GM12872 (cell line): ENCODE measurements around the gene DSCAML1.

ENCODE experiments used
- TF ChIP-seq, protein P1 (sequence below): IDR thresholded peaks from 3 replicates; pipeline ENCODE4 v1.5.1; 2011; ENCODE audit warnings: low read depth, mild to moderate bottlenecking, low read length, moderate library complexity; ENCODE audit not compliant: insufficient read depth

Gene DSCAML1

DNA sequence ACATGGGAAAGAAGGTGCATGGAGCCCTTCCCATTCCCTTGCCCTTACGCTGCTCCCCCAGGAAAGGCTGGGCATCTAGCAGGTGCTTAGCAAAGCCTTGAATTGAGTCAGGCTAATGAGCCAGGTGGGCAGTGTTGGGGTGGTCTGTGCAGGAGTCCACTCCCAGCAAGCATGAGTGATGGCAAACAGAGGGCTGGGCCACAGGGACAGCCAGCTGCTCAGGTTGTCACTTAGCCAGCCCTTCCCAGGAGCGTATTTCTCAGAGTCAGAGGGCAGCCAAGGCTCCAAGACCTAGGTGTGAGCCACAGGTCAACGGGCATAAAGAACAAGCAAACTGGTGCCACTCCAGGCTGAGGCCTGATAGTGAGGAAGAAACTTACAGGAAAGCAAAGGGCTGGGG lies 149.8 kb downstream of the DSCAML1 start:
- TF ChIP-seq, protein P1, sequence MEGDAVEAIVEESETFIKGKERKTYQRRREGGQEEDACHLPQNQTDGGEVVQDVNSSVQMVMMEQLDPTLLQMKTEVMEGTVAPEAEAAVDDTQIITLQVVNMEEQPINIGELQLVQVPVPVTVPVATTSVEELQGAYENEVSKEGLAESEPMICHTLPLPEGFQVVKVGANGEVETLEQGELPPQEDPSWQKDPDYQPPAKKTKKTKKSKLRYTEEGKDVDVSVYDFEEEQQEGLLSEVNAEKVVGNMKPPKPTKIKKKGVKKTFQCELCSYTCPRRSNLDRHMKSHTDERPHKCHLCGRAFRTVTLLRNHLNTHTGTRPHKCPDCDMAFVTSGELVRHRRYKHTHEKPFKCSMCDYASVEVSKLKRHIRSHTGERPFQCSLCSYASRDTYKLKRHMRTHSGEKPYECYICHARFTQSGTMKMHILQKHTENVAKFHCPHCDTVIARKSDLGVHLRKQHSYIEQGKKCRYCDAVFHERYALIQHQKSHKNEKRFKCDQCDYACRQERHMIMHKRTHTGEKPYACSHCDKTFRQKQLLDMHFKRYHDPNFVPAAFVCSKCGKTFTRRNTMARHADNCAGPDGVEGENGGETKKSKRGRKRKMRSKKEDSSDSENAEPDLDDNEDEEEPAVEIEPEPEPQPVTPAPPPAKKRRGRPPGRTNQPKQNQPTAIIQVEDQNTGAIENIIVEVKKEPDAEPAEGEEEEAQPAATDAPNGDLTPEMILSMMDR: no peak

DNA sequence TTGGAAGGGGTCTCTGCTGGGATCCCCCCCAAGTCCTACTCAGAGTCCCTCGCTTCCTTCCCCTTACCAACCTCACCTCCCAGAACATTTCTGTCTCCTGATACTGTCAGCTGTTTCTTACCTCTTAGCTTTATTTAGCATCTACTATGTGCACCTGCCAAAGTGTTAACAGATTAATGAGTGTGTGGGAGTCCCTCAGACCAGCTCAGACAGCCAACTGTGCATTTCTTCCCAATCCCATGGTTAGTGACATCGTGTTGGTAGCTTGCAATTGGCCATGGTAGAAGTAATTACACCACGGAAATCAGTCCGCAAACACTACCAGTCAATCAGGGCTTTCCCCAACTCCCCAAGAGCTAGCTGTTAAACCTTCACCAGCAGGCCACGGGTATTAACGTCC lies 150.6 kb downstream of the DSCAML1 start:
- TF ChIP-seq, protein P1: no peak

DNA sequence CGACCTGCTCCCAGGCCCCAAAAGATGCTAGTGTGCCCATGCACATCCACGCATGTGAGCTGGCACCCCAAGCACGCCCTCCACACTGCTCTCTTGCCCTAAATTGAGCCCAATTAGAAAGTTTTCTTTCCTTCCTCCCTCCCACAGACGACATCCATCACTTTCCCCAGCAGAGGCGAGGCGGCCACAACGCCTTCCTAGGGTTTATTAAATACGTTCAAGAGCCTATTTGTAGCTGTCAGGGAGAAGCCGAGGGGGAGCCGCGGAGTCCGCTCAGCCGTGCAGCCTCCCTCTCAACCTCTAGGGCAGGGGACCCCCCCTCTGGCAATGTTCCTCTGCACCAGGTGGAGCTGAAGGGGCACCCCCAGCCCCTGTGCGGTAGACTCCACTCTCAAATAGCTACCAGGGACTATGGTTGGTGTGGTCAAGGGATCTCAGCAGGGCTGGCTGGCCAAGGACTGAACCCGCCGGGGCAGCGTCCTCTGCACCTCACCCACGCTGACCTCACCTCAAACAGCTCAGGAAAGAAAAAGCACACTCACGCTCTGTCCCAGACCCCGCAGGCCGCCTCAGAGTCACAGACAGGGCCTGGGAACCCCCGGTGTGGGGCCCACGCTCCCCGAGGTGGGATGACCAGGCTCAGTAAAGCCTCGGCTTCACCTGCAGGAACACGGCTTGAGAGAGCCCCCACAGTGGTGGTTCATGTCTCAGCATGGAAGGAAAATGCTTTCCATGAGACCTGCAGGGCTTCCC lies 152.4 kb downstream of the DSCAML1 start:
- TF ChIP-seq, protein P1: no peak

DNA sequence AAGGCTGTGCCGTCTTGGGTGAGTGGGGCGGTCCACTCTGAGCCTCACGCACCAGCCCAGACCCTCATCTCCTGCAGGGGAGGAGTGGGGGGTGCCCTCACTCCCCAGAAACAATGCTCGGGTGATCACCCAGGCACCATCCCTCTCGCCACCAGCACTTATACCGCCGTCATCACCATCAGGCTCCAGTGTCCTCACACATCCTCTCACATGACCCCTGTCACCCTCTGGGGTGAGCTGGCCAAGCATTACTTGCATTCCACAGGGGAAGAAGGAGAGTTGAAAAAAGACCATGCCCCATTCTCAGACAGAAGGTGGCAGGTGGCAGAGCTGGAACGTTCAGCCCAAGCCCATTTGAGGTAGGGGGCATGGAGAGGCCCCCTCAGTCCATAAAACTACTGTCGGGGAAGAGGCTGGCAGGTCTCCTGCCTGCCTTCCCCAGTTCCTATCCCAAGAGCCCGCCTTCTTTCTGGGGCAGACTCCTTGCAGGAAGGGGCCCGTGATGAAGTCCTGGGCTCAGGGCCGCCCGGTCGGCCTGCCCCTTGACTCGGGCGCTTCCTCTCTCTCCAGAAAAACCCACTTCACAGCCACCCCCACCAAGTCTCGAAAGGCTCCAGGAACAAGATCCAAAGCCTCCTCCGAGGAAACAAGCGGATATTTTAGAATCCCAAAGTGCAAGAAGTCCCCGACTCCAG lies 153.3 kb downstream of the DSCAML1 start:
- TF ChIP-seq, protein P1: no peak

DNA sequence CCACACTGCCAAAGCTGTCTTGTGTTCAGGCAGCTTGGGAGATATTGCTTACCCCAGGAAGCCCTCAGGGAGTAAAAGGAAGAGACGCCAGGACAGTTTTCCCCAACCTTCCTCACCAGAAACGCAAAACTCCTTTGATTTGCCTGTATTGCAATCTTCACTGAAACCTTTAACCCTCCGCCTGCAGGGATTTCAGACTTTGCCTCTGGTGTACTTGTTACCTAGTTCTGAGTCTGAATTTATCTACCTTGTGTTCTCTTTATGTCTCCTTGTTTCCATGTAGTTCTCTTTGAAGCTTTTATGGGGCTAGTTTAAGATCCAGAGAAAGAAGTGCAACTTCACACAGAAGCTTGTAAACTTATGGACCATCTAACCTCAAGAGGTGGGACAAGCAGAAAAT lies 154.2 kb downstream of the DSCAML1 start:
- TF ChIP-seq, protein P1: no peak

DNA sequence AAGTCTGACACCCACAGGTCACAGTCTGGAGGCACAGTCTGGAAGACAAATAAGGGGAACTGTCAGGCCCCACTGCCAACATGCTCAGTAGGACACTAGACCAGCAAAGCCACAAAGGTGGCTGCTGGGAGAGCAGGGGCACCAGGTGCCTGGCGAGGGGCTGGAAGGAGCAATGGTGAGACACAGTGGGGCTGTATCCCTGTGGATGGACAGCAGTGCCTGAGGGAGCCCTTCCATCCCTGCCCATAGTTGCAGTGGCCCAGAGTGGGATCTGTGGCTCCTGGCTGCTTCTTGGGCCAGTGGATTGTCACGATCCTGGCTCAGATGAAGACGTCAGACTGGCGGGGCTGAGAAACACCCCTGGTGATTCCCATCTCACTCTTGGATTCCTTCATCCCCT lies 154.6 kb downstream of the DSCAML1 start:
- TF ChIP-seq, protein P1: no peak

DNA sequence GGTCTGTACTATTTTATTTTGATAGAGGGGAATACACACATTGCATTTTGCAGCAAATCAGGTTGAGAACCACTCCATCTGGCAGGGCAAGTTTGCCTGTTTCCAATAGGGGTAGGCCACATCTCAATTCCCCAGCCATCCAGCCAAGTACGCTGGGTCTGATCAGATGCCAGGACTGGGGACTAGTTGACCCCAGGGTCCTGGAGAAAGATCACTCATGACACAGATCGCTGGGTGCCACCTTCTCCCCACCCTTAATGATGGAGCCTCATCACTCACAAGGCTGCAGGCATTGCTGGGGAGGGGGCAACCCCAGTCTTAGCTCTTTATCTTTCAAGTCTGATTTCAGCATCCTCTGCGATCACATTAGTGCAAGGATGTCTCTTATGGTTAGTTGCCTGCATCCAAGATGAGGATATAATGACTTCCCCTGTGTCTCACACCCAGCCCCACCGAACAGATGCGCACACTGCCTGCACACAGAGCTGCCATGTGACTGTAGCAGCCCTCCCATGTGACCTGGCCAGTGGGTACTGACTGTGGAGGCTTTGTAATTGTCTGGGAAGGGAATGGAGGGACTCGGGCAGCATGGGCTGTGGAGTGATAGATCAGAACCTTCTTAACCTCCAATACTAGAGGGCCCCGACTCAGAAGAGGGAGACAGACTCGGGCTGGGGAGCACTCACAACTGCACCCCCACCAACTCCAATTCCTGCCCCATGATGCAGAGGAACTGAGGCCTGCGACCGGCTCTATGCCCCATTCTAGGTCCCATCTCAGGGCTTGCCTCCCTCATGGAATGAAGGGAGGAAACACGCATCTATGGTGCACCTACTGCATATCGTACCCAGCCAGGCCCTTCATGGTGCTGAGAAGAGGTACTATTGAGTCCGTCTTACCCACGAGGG lies 155.8 kb downstream of the DSCAML1 start:
- TF ChIP-seq, protein P1: no peak
